IMR-90 (cell line): ENCODE measurements around the gene OPCML. TPM values are rescaled to one million over a fixed set of nuclear protein-coding genes. Genes with fewer than 3 reads are reported as not detected.

Experiments used
- ATAC-seq: fragments of 200-7000 bp; cut with Tn5 transposase; 2 replicates; pipeline ENCODE4 v1.9.1; 2020; ENCODE audit warnings: low read depth, mild to moderate bottlenecking, moderate library complexity
- BruUV-seq: library from RNA; stranded (reverse); fragments of 400-500 nt; replicated peaks from 2 replicates; lab custom pipeline; 2021; lab: Mats Ljungman, UMichigan
- CTCF ChIA-PET: fragments of 300-600 bp; formaldehyde crosslinking; extraction: SDS; loops from one replicate; lab custom pipeline; 2021; ENCODE audit warnings: antibody characterized with exemption; lab: Yijun Ruan, JAX
- POLR2A ChIA-PET: fragments of 300-600 bp; sonication (Branson Sonifier 250); formaldehyde crosslinking; loops from one replicate; lab custom pipeline; 2022; ENCODE audit warnings: antibody characterized with exemption; ENCODE audit not compliant: unreplicated experiment; lab: Charles Lee
- DNase-seq: peaks from one replicate; pipeline ENCODE4 v3.0.0; 2013
- H2AFZ ChIP-seq: replicated peaks from 2 replicates; pipeline ENCODE3; 2013; ENCODE audit warnings: low read length, mild to moderate bottlenecking; ENCODE audit not compliant: poor library complexity
- H2AK5ac ChIP-seq: 2 replicates; pipeline ENCODE4 v1.6.1; 2013; ENCODE audit warnings: low read depth, low read length, inconsistent platforms
- H2AK9ac ChIP-seq: replicated peaks from 2 replicates; pipeline ENCODE3; 2013; ENCODE audit warnings: mild to moderate bottlenecking, low read depth, low read length, moderate library complexity; ENCODE audit not compliant: poor library complexity
- H2BK120ac ChIP-seq: 2 replicates; pipeline ENCODE4 v1.6.1; 2013; ENCODE audit warnings: low read depth, low read length, inconsistent platforms
- H2BK15ac ChIP-seq: 3 replicates; pipeline ENCODE4 v1.6.1; 2013; ENCODE audit warnings: low read depth, low read length, inconsistent platforms
- H2BK20ac ChIP-seq: 2 replicates; pipeline ENCODE4 v1.6.1; 2013; ENCODE audit warnings: low read depth, mild to moderate bottlenecking, inconsistent platforms, low read length, moderate library complexity
- H2BK5ac ChIP-seq: 2 replicates; pipeline ENCODE4 v1.6.1; 2013; ENCODE audit warnings: mild to moderate bottlenecking, low read depth, low read length, inconsistent platforms; ENCODE audit not compliant: poor library complexity, severe bottlenecking
- H3K14ac ChIP-seq: replicated peaks from 2 replicates; pipeline ENCODE4 v1.6.1; 2013; ENCODE audit warnings: low read depth, low read length, inconsistent platforms
- H3K18ac ChIP-seq: 2 replicates; pipeline ENCODE4 v1.6.1; 2013; ENCODE audit warnings: low read depth, low read length, control low read depth
- H3K23ac ChIP-seq: 2 replicates; pipeline ENCODE4 v1.6.1; 2013; ENCODE audit warnings: low read depth, low read length, inconsistent platforms
- H3K27ac ChIP-seq: 2 replicates; pipeline ENCODE4 v1.5.1; 2013; ENCODE audit warnings: mild to moderate bottlenecking, control low read depth, low read length; ENCODE audit not compliant: insufficient read depth
- H3K27me3 ChIP-seq: 2 replicates; pipeline ENCODE4 v1.6.1; 2013; ENCODE audit warnings: low read length; ENCODE audit not compliant: control insufficient read depth, insufficient read depth
- H3K36me3 ChIP-seq: 2 replicates; pipeline ENCODE4 v1.6.1; 2013; ENCODE audit warnings: low read length, mixed read lengths; ENCODE audit not compliant: control insufficient read depth, insufficient read depth
- H3K4ac ChIP-seq: 2 replicates; pipeline ENCODE4 v1.6.1; 2013; ENCODE audit warnings: low read depth, low read length, inconsistent platforms
- H3K4me1 ChIP-seq: 2 replicates; pipeline ENCODE4 v1.6.1; 2013; ENCODE audit warnings: low read length, mixed read lengths; ENCODE audit not compliant: control insufficient read depth, insufficient read depth
- H3K4me2 ChIP-seq: 2 replicates; pipeline ENCODE4 v1.6.1; 2013; ENCODE audit warnings: low read depth, mild to moderate bottlenecking, control low read depth, low read length, moderate library complexity
- H3K4me3 ChIP-seq: 2 replicates; pipeline ENCODE4 v1.5.1; 2013; ENCODE audit warnings: low read depth, mild to moderate bottlenecking, control low read depth, low read length, moderate library complexity; ENCODE audit not compliant: insufficient read depth
- H3K56ac ChIP-seq: 2 replicates; pipeline ENCODE4 v1.6.1; 2013; ENCODE audit warnings: low read length, inconsistent platforms; ENCODE audit not compliant: insufficient read depth; ENCODE audit errors: extremely low read depth
- H3K79me1 ChIP-seq, 2 experiments: 2 replicates each; pipeline ENCODE4 v1.6.1; 2013; ENCODE audit warnings: low read length in 2 of 2, inconsistent platforms in 1 of 2, low read depth in 1 of 2
- H3K9ac ChIP-seq: 2 replicates; pipeline ENCODE4 v1.6.1; 2013; ENCODE audit warnings: low read depth, low read length, control low read depth
- H3K9me1 ChIP-seq: 2 replicates; pipeline ENCODE4 v1.6.1; 2013; ENCODE audit warnings: low read length, inconsistent platforms; ENCODE audit not compliant: insufficient read depth
- H3K9me3 ChIP-seq: 2 replicates; pipeline ENCODE4 v1.6.1; 2013; ENCODE audit warnings: low read length; ENCODE audit not compliant: control insufficient read depth, insufficient read depth
- H4K20me1 ChIP-seq: 2 replicates; pipeline ENCODE4 v1.6.1; 2013; ENCODE audit warnings: low read length, inconsistent platforms; ENCODE audit not compliant: insufficient read depth
- H4K5ac ChIP-seq: 2 replicates; pipeline ENCODE4 v1.6.1; 2013; ENCODE audit warnings: mild to moderate bottlenecking, low read depth, low read length, control low read depth
- H4K8ac ChIP-seq, 2 experiments: 2 replicates each; pipeline ENCODE4 v1.6.1; 2013; ENCODE audit warnings: low read depth in 2 of 2, low read length in 2 of 2, control low read depth in 1 of 2, inconsistent platforms in 1 of 2
- H4K91ac ChIP-seq: 2 replicates; pipeline ENCODE4 v1.6.1; 2013; ENCODE audit warnings: low read depth, low read length, inconsistent platforms; ENCODE audit not compliant: insufficient read depth
- CEBPB ChIP-seq: IDR thresholded peaks from 2 replicates; pipeline ENCODE4 v1.6.1; 2012; ENCODE audit warnings: low read depth, low read length, improper control_type of control experiment
- CHD1 ChIP-seq: IDR thresholded peaks from 2 replicates; pipeline ENCODE4 v1.6.1; 2012; ENCODE audit warnings: low read depth, low read length, improper control_type of control experiment
- FOS ChIP-seq: fragments of 150-350 bp; IDR thresholded peaks from 2 replicates; pipeline ENCODE4 v1.6.1; 2016; ENCODE audit warnings: low read depth, low read length
- MAFK ChIP-seq: IDR thresholded peaks from 2 replicates; pipeline ENCODE4 v1.6.1; 2012; ENCODE audit warnings: low read depth, low read length, improper control_type of control experiment
- MXI1 ChIP-seq: IDR thresholded peaks from 2 replicates; pipeline ENCODE4 v1.6.1; 2012; ENCODE audit warnings: low read depth, mild to moderate bottlenecking, low read length, moderate library complexity, borderline replicate concordance
- NFE2L2 ChIP-seq: fragments of 150-350 bp; IDR thresholded peaks from 2 replicates; pipeline ENCODE4 v1.6.1; 2016; ENCODE audit warnings: low read depth, mild to moderate bottlenecking, low read length
- RAD21 ChIP-seq: IDR thresholded peaks from 2 replicates; pipeline ENCODE4 v1.6.1; 2012; ENCODE audit warnings: low read length, improper control_type of control experiment
- WGBS, 2 experiments: methylation state at CpG; one replicate each; pipeline versions ENCODE4 v1.1.5 to v1.1.7; 2013; ENCODE audit warnings: missing lambda C conversion rate in 2 of 2; ENCODE audit not compliant: insufficient read length in 1 of 2; ENCODE audit errors: extremely low coverage in 2 of 2; 5-methylcytosine and 5-hydroxymethylcytosine counted together
- dilution Hi-C: fragments of 300-500 bp; cut with HindIII; formaldehyde crosslinking; loops from one replicate; pipeline ENCODE4 v1.14.3; 2018; ENCODE audit warnings: low sequenced_read_pairs; ENCODE audit not compliant: unreplicated experiment
- in situ Hi-C: fragments of 300-500 bp; cut with MboI; formaldehyde crosslinking; loops from 3 replicates; pipeline ENCODE4 v1.14.3; 2019; ENCODE audit warnings: low sequenced_read_pairs, inconsistent platforms, mixed read lengths
- intact Hi-C: fragments of 100-400 bp; cut with micrococcal nuclease; formaldehyde crosslinking; loops from 2 replicates; pipeline ENCODE4 v1.10.0; 2022
- polyA plus RNA-seq, 3 experiments: library from polyadenylated mRNA; depleted of rRNA; stranded (reverse); fragments of >200 nt; gene quantifications; 2 replicates each; pipeline ENCODE4 v1.2.3, GENCODE V29; 2012; ENCODE audit warnings: low replicate concordance in 1 of 3
- total RNA-seq: library from RNA; depleted of rRNA; stranded (reverse); fragments of >200 nt; gene quantifications from 2 replicates; pipeline ENCODE4 v1.2.3, GENCODE V29; 2012
- TF ChIP-seq, protein P1 (sequence below): fragments of 150-350 bp; IDR thresholded peaks from 2 replicates; pipeline ENCODE4 v1.6.1; 2017; ENCODE audit warnings: mild to moderate bottlenecking, antibody characterized with exemption, low read length, low read depth

OPCML gene
- total and polyA plus RNA-seq, 2 of the 4 experiments (the other 2 are of a cell fraction), result under 0.01 to 2.6 TPM

DNA sequence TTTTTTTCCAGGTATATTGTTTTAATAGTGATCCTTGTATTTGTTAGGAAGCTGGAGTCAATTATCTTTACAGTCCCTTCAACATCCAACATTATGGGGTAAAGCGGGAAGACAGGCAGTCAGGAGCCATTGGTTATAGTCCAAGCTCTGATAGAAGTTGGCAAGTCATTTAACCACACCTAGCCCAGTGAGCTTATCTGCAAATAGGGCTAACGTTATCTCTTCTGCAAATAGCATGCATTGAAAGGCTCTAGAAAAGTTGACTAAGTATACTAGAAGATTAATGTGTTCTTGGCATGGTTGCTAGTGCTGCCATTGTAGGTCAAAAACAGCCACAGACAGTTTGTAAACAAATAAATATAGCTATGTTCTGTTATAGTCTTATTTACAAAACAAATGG lies 520.7 kb downstream of the OPCML start:
- H3K36me3 ChIP-seq, result no peaks in the 10 kb centered on the region
- no peak overlapping the region for H2AFZ ChIP-seq
- TF ChIP-seq CEBPB (no peak), MXI1 (no peak), RAD21 (no peak), MAFK (no peak), FOS (no peak), NFE2L2 (no peak), CHD1 (no peak)
- TF ChIP-seq, protein P1, sequence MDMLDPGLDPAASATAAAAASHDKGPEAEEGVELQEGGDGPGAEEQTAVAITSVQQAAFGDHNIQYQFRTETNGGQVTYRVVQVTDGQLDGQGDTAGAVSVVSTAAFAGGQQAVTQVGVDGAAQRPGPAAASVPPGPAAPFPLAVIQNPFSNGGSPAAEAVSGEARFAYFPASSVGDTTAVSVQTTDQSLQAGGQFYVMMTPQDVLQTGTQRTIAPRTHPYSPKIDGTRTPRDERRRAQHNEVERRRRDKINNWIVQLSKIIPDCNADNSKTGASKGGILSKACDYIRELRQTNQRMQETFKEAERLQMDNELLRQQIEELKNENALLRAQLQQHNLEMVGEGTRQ, result no peak
- H3K4me3 ChIP-seq, result no peak overlapping the region
- H2BK120ac ChIP-seq, result no peak overlapping the region
- ATAC-seq (no peak), DNase-seq (no peak)
- H3K79me1 ChIP-seq, result no peaks in the 10 kb centered on the region
- CTCF ChIA-PET, result interaction anchor here (1.0 kb wide), 1 partner anchor 36 kb away, joined by 3 read pairs; no protein-coding TSS in a partner anchor
- WGBS, 2 experiments, result no CpG with 5 or more reads among the region's 2 CpGs
- H3K23ac ChIP-seq, result no peak overlapping the region
- no peak overlapping the region for H3K27ac ChIP-seq
- no peaks in the 10 kb centered on the region for H4K20me1 ChIP-seq
- H2BK20ac ChIP-seq, result no peak overlapping the region
- no peak overlapping the region for H4K91ac ChIP-seq
- H3K9ac ChIP-seq, result no peak overlapping the region
- H3K14ac ChIP-seq, result no peak overlapping the region
- dilution Hi-C loops, result no loop called here
- in situ Hi-C loops, result no loop called here
- intact Hi-C loops, result no loop called here
- H4K5ac ChIP-seq, result no peak overlapping the region
- H4K8ac ChIP-seq, result no peak overlapping the region
- no peak overlapping the region for H3K4me2 ChIP-seq
- H3K9me3 ChIP-seq, result peaks cover 4% of the 10 kb centered on the region; the same call in 1 of the 2 replicates
- POLR2A ChIA-PET, result no interaction called here
- H3K9me1 ChIP-seq, result no peaks in the 10 kb centered on the region
- H3K4ac ChIP-seq, result no peak overlapping the region
- H3K27me3 ChIP-seq, result no peaks in the 10 kb centered on the region
- no peak overlapping the region for H2AK9ac ChIP-seq
- no peak overlapping the region for H3K18ac ChIP-seq
- no peak overlapping the region for H2AK5ac ChIP-seq
- H3K56ac ChIP-seq, result no peak overlapping the region
- no peaks in the 10 kb centered on the region for H3K4me1 ChIP-seq
- no TSS peak for BruUV-seq
- no peak overlapping the region for H2BK5ac ChIP-seq
- no peak overlapping the region for H2BK15ac ChIP-seq
